Loucy (cell line): Measurements from ENCODE around the gene ALG5.

Experiments used
- H2AFZ ChIP-seq: fragments of 200-600 bp; sonication (generic); 2 replicates; pipeline ENCODE4 v1.6.0; 2016; ENCODE audit warnings: antibody characterized with exemption, mild to moderate bottlenecking, low read length, moderate library complexity
- H3F3A ChIP-seq: fragments of 200-600 bp; 2 replicates; pipeline ENCODE4 v1.6.0; 2016; ENCODE audit warnings: antibody characterized with exemption, low read depth, mild to moderate bottlenecking
- H3K27me3 ChIP-seq: fragments of 200-600 bp; sonication (generic); 2 replicates; pipeline ENCODE4 v1.6.1; 2014; ENCODE audit warnings: low read length, mild to moderate bottlenecking; ENCODE audit not compliant: insufficient read depth, poor library complexity, severe bottlenecking
- H3K36me3 ChIP-seq: fragments of 200-600 bp; sonication (generic); 2 replicates; pipeline ENCODE4 v1.6.1; 2016; ENCODE audit warnings: low read length; ENCODE audit not compliant: insufficient read depth
- H3K4me1 ChIP-seq: fragments of 200-600 bp; sonication (generic); 2 replicates; pipeline ENCODE4 v1.5.1; 2014; ENCODE audit warnings: low read length, mild to moderate bottlenecking; ENCODE audit not compliant: insufficient read depth, poor library complexity, severe bottlenecking
- H3K4me2 ChIP-seq: fragments of 200-600 bp; sonication (generic); 2 replicates; pipeline ENCODE4 v1.6.0; 2014; ENCODE audit warnings: antibody characterized with exemption, low read length, low read depth, mild to moderate bottlenecking; ENCODE audit not compliant: poor library complexity, severe bottlenecking
- H3K4me3 ChIP-seq: fragments of 200-600 bp; sonication (generic); 2 replicates; pipeline ENCODE4 v1.5.1; 2014; ENCODE audit warnings: low read length, mild to moderate bottlenecking, mixed read lengths; ENCODE audit not compliant: poor library complexity, severe bottlenecking
- H3K79me2 ChIP-seq: fragments of 200-600 bp; sonication (generic); 2 replicates; pipeline ENCODE4 v1.6.1; 2014; ENCODE audit warnings: low read length; ENCODE audit not compliant: insufficient read depth
- H3K9ac ChIP-seq: fragments of 200-600 bp; sonication (generic); 2 replicates; pipeline ENCODE4 v1.6.0; 2014; ENCODE audit warnings: mild to moderate bottlenecking, low read depth, low read length, moderate library complexity; ENCODE audit not compliant: poor library complexity, severe bottlenecking
- H3K9me2 ChIP-seq: fragments of 200-600 bp; sonication (generic); replicated peaks from 2 replicates; pipeline ENCODE4 v1.6.1; 2016; ENCODE audit warnings: low read depth, low read length, mixed read lengths
- H3K9me3 ChIP-seq: fragments of 200-600 bp; sonication (generic); 2 replicates; pipeline ENCODE4 v1.6.1; 2014; ENCODE audit warnings: mild to moderate bottlenecking, antibody characterized with exemption, low read length, low read depth; ENCODE audit not compliant: insufficient read depth
- H4K20me1 ChIP-seq: fragments of 200-600 bp; sonication (generic); 2 replicates; pipeline ENCODE4 v1.6.0; 2014; ENCODE audit warnings: antibody characterized with exemption, low read length, mild to moderate bottlenecking; ENCODE audit not compliant: insufficient read depth, poor library complexity, severe bottlenecking
- EZH2phosphoT487 ChIP-seq: fragments of 200-600 bp; IDR thresholded peaks from 2 replicates; pipeline ENCODE4 v1.6.1; 2018; ENCODE audit warnings: antibody characterized with exemption, mild to moderate bottlenecking, moderate library complexity, borderline replicate concordance
- TF ChIP-seq, protein P1 (sequence below): fragments of 200-600 bp; sonication (generic); conservative IDR thresholded peaks from 2 replicates; pipeline ENCODE4 v1.5.1; 2014; ENCODE audit warnings: mild to moderate bottlenecking, antibody characterized with exemption, low read length

ALG5 gene, protein sequence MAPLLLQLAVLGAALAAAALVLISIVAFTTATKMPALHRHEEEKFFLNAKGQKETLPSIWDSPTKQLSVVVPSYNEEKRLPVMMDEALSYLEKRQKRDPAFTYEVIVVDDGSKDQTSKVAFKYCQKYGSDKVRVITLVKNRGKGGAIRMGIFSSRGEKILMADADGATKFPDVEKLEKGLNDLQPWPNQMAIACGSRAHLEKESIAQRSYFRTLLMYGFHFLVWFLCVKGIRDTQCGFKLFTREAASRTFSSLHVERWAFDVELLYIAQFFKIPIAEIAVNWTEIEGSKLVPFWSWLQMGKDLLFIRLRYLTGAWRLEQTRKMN

DNA sequence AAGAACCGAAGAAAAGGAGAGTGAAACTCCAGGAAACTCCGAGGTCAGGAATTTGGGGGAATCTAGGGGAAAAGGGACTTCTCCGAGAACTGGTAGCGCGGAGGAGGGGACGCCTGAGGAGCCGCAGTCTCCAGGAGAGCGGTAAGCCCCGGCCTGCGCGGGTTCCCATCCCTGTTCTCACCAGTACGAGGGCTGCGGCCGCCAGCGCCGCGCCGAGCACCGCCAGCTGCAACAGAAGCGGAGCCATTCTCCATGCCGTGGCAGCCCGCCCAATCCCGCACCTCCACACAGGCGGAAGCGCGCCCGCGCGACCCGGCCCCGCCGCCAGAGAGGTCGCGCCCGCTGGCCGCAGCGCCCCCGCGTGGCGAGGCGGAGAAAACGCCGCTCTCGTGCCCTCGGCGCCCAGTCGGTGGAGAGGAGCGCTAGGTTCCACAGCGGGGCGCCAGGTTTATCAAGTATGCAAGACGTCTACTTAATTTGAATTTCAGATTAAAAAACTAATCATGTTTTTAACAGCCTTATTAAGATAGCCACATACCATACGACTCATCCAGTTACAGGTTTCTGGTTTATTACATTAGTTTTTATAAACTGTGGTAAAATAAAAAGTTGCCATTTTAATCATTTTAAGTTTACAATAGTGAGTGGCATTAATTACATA lies at the start of gene ALG5:
ALG5 (minus strand) TSS at position 287 of the 661 bp plus-strand sequence; CDS start at position 247, 40 bp downstream.
- Histone ChIP-seq H3K4me1 (peaks cover 51% of the 10 kb centered on the region), H3K79me2 (peaks cover 76% of the 10 kb centered on the region), H3K4me2 (peak within 1 kb of the TSS; percentile 98), H3K9me3 (no peaks in the 10 kb centered on the region), H3K9me2 (no peaks in the 10 kb centered on the region), H3K4me3 (peak within 1 kb of the TSS; percentile 95), H3K36me3 (peaks cover 25% of the 10 kb centered on the region; the same call in 1 of the 2 replicates), H4K20me1 (peaks cover 55% of the 10 kb centered on the region), H3F3A (0 out of 2 replicates have a peak, but pooled peaks cover 3% of the 10 kb centered on the region), H2AFZ (peak within 1 kb of the TSS; percentile 92), H3K27me3 (no peaks in the 10 kb centered on the region), H3K9ac (peak within 1 kb of the TSS; percentile 99)
- TF ChIP-seq, protein P1, sequence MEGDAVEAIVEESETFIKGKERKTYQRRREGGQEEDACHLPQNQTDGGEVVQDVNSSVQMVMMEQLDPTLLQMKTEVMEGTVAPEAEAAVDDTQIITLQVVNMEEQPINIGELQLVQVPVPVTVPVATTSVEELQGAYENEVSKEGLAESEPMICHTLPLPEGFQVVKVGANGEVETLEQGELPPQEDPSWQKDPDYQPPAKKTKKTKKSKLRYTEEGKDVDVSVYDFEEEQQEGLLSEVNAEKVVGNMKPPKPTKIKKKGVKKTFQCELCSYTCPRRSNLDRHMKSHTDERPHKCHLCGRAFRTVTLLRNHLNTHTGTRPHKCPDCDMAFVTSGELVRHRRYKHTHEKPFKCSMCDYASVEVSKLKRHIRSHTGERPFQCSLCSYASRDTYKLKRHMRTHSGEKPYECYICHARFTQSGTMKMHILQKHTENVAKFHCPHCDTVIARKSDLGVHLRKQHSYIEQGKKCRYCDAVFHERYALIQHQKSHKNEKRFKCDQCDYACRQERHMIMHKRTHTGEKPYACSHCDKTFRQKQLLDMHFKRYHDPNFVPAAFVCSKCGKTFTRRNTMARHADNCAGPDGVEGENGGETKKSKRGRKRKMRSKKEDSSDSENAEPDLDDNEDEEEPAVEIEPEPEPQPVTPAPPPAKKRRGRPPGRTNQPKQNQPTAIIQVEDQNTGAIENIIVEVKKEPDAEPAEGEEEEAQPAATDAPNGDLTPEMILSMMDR: peak; percentile 89
- TF ChIP-seq EZH2phosphoT487: no peak

DNA sequence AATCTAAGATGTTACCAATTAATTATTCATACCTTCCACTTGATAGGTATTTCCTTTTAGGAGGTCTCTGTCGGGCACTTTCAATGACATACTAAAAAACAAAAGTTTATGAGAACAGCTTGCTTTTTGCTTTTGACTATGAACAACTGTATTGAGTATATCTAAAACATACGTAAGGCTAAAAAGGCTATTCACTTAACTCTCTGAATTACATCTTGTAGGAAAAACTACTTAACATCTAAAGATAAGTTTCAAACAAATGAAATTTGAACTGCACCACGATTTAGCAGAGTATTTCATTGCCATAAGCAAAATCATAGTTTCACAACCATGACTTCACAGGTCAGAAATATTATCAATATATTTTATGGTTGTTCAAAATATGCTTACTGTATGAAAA lies 48.7 kb upstream of the ALG5 start:
- Histone ChIP-seq H4K20me1 (peaks cover 48% of the 10 kb centered on the region), H2AFZ (no peak overlapping the region), H3K27me3 (no peaks in the 10 kb centered on the region), H3K4me2 (no peak overlapping the region), H3K36me3 (peaks cover 45% of the 10 kb centered on the region), H3K4me3 (no peak overlapping the region), H3K9me2 (no peaks in the 10 kb centered on the region), H3K4me1 (no peaks in the 10 kb centered on the region), H3K79me2 (peaks cover 45% of the 10 kb centered on the region), H3K9ac (no peak overlapping the region), H3F3A (no peaks in the 10 kb centered on the region), H3K9me3 (no peaks in the 10 kb centered on the region)
- TF ChIP-seq, protein P1: no peak
- TF ChIP-seq EZH2phosphoT487: no peak

DNA sequence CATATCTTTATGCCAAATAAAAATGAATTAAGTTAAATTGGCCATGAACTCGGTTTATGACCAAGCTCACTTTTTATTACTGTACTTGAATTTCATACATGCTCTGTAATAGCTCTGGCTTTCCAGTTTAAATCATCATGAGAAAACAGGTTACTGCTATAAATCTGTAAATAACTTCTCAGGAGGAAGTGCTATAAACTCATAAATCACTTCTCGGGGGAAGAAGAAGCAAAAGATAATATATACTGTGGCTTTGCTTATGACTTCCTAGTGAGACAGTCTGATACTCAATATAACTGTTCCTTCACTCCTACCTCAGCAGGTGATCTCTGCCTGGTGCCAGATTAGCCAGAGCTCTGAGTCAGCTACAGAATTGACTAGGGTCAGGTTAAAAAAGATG lies 47.9 kb upstream of the ALG5 start:
- no peaks in the 10 kb centered on the region for H3K9me2 ChIP-seq
- H3K4me1 ChIP-seq: no peaks in the 10 kb centered on the region
- H2AFZ ChIP-seq: no peak overlapping the region
- H3K4me3 ChIP-seq: no peak overlapping the region
- no peak overlapping the region for H3K9ac ChIP-seq
- H3K79me2 ChIP-seq: peaks cover 38% of the 10 kb centered on the region
- H3K36me3 ChIP-seq: peaks cover 53% of the 10 kb centered on the region
- H3F3A ChIP-seq: no peaks in the 10 kb centered on the region
- no peaks in the 10 kb centered on the region for H3K9me3 ChIP-seq
- H3K27me3 ChIP-seq: no peaks in the 10 kb centered on the region
- no peak overlapping the region for H3K4me2 ChIP-seq
- H4K20me1 ChIP-seq: peaks cover 45% of the 10 kb centered on the region
- no peak for TF ChIP-seq EZH2phosphoT487
- TF ChIP-seq, protein P1: no peak
